Measurements from ENCODE around the gene NLK.

DNA sequence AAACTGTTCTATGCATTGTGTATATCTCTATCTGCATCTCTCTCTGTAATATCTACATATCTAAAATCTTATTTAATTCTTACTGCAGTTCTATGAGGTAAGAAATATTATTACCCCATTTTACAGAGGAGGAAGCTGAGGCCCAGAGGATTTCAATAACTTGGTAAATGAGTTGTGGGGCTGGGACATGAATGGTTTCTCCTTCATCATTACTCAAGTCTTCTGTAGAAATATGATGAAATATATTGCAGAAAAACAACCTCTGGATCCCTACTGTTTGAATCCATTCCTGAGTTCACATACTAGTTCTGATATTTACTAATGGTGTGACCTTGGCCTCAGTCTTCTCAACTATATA, 45.5 kb upstream of the NLK start:
- no peak for TF ChIP-seq POLR2AphosphoS5 (IDR thresholded peaks at IDR 0.05)
- no peak for TF ChIP-seq POLR2A (IDR thresholded peaks at IDR 0.05)

Measured in transverse colon (tissue), 3 donors.